Panc1 (cell line): Measurements from ENCODE around the gene SLC2A2. TPM values are rescaled to one million over a fixed set of nuclear protein-coding genes. Genes with fewer than 3 reads are reported as not detected.

Source experiments
- ATAC-seq: fragments of 200-7000 bp; cut with Tn5 transposase; 2 replicates; pipeline ENCODE4 v1.9.1; 2020; ENCODE audit warnings: mild to moderate bottlenecking, moderate library complexity
- BruUV-seq: library from RNA; stranded (reverse); fragments of 400-500 nt; replicated peaks from 2 replicates; lab custom pipeline; 2021; lab: Mats Ljungman, UMichigan
- CTCF ChIA-PET: fragments of 300-600 bp; sonication (Branson Sonifier 250); formaldehyde crosslinking; loops from one replicate; lab custom pipeline; 2022; ENCODE audit warnings: antibody characterized with exemption; lab: Charles Lee
- POLR2A ChIA-PET: fragments of 300-600 bp; sonication (Branson Sonifier 250); formaldehyde crosslinking; loops from one replicate; lab custom pipeline; 2022; ENCODE audit warnings: antibody characterized with exemption; lab: Charles Lee
- DNase-seq: peaks from one replicate; pipeline ENCODE4 v3.0.0-alpha.2; 2010; ENCODE audit warnings: low read depth, low spot score
- H3K27ac ChIP-seq: 2 replicates; pipeline ENCODE4 v1.5.1; 2011; ENCODE audit warnings: mild to moderate bottlenecking, low read length, inconsistent platforms
- H3K27me3 ChIP-seq: fragments of 200-500 bp; sonication (Bioruptor generic); 2 replicates; pipeline ENCODE4 v1.6.0; 2014; ENCODE audit warnings: low read length, inconsistent platforms; ENCODE audit not compliant: control insufficient read depth, insufficient read depth
- H3K36me3 ChIP-seq: fragments of 200-500 bp; sonication (Bioruptor generic); 2 replicates; pipeline ENCODE4 v1.5.1; 2014; ENCODE audit warnings: inconsistent platforms, mild to moderate bottlenecking, low read length, moderate library complexity; ENCODE audit not compliant: control insufficient read depth, insufficient read depth
- H3K4me1 ChIP-seq: 2 replicates; pipeline ENCODE4 v1.5.1; 2011; ENCODE audit warnings: inconsistent platforms, mild to moderate bottlenecking, low read length, moderate library complexity; ENCODE audit not compliant: control insufficient read depth, insufficient read depth
- H3K4me3 ChIP-seq, 2 experiments: 2 replicates each; pipeline ENCODE4 v1.5.1; 2011 to 2012; ENCODE audit warnings: low read depth in 2 of 2, low read length in 2 of 2, mild to moderate bottlenecking in 2 of 2, inconsistent platforms in 1 of 2, moderate library complexity in 1 of 2
- H3K9me3 ChIP-seq: fragments of 200-500 bp; sonication (Bioruptor generic); 2 replicates; pipeline ENCODE4 v1.5.1; 2014; ENCODE audit warnings: low read depth, mild to moderate bottlenecking, inconsistent platforms, low read length, moderate library complexity; ENCODE audit not compliant: control insufficient read depth, insufficient read depth
- CTCF ChIP-seq: fragments of 450-650 bp; IDR thresholded peaks from 2 replicates; pipeline ENCODE4 v1.5.1; 2017; ENCODE audit warnings: mild to moderate bottlenecking
- POLR2AphosphoS5 ChIP-seq: IDR thresholded peaks from 2 replicates; pipeline ENCODE4 v1.6.1; 2012; ENCODE audit warnings: mild to moderate bottlenecking, low read depth, low read length, moderate library complexity
- SIN3A ChIP-seq: IDR thresholded peaks from 2 replicates; pipeline ENCODE4 v1.6.1; 2012; ENCODE audit warnings: low read depth, mild to moderate bottlenecking, low read length, moderate library complexity, borderline replicate concordance; ENCODE audit not compliant: insufficient read depth
- TCF7L2 ChIP-seq: IDR thresholded peaks from 2 replicates; pipeline ENCODE4 v1.6.1; 2011; ENCODE audit warnings: mild to moderate bottlenecking, low read depth, low read length, inconsistent platforms
- in situ Hi-C: cut with HindIII; loops from 2 replicates; pipeline ENCODE4 v1.10.0; 2016; ENCODE audit warnings: low sequenced_read_pairs, low pct_unique_long_range_greater_than_20kb
- intact Hi-C: fragments of 100-400 bp; cut with micrococcal nuclease; formaldehyde crosslinking; loops from one replicate; pipeline ENCODE4 v1.10.0; 2022; ENCODE audit not compliant: unreplicated experiment
- total RNA-seq: library from RNA; stranded (reverse); gene quantifications from one replicate; pipeline ENCODE4 v1.2.1, GENCODE V29; 2021; ENCODE audit not compliant: unreplicated experiment
- TF ChIP-seq, protein P1 (sequence below), 2 experiments: IDR thresholded peaks; 2 replicates each; pipeline ENCODE4 v1.6.1; 2011 to 2012; ENCODE audit warnings: low read depth in 2 of 2, control low read depth in 1 of 2, low read length in 1 of 2, mild to moderate bottlenecking in 1 of 2, moderate library complexity in 1 of 2; ENCODE audit not compliant: insufficient read depth in 1 of 2

The SLC2A2 gene
- total RNA-seq, 1 experiment from 2014 or later: 0.13 TPM

DNA sequence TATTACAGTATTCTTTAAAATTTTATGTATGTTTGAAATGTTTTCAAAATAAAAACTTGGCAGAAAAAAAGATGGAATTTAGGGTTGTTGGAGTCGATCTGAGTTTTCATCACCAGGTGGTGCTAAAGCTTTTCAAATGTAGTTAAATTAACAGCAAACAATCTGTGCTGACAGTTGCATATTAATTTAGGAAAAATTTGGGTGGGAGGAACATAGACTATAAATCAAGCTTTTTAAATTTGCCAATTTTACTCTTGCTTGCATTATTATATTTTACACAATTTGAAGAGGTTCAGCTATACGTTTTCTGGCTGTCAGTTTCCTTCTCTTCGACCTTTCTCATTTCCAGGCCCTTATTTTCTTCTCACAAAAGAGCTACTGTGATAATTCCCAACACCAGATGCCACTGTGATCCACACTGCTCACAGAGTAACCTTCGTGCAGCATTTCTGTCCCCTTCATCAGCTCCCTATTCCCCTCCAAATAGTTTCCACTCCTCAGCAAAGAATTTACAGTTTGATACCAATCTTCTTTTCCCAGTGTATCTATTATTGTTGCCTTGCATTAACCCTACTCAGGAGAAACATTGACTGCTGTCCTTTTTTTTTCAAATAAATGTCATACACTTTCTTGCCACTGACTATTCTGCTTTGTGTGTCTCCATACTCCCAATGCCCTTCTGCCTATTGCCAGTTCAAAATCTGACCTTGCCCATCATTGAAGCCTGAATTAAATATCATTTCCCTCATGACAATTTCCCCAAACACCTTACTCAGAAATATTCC lies 64.7 kb downstream of the SLC2A2 start:
- Histone ChIP-seq H3K4me3 (no peak overlapping the region), H3K9me3 (no peaks in the 10 kb centered on the region), H3K27me3 (no peaks in the 10 kb centered on the region), H3K4me1 (no peaks in the 10 kb centered on the region), H3K36me3 (no peaks in the 10 kb centered on the region), H3K27ac (no peak overlapping the region)
- CTCF ChIA-PET: interaction anchor here (0.8 to 1.2 kb wide), 3 partner anchors 40 to 811 kb away, joined by 3 to 4 read pairs (median 3); no protein-coding TSS in a partner anchor
- in situ Hi-C loops (no loop called here), intact Hi-C loops (loop anchor here (5.0 kb wide), 2 partner anchors 205 to 605 kb away; no protein-coding TSS in a partner anchor)
- DNase-seq (peak; percentile 15), ATAC-seq (0 out of 2 replicates have a peak, but pooled peaks have one; percentile 48)
- BruUV-seq: no TSS peak
- POLR2A ChIA-PET: no interaction called here
- TF ChIP-seq SIN3A: no peak
- TF ChIP-seq CTCF: peak; percentile 72

- POLR2A ChIA-PET: no interaction called here
- intact Hi-C loops: no loop called here
Observed at GRCh38 chr3:170959457-170959856, 67.1 kb downstream of the SLC2A2 start.

More at GRCh38 chr3:170959457-170959856, 67.1 kb downstream of the SLC2A2 start:
- Histone ChIP-seq H3K36me3 (no peaks in the 10 kb centered on the region), H3K4me3 (no peak overlapping the region), H3K4me1 (no peaks in the 10 kb centered on the region), H3K27me3 (no peaks in the 10 kb centered on the region), H3K9me3 (no peaks in the 10 kb centered on the region), H3K27ac (no peak overlapping the region)
- no peak for DNase-seq
- in situ Hi-C loops: no loop called here
- no TSS peak for BruUV-seq
- no peak for TF ChIP-seq POLR2AphosphoS5
- TF ChIP-seq CTCF: no peak
- TF ChIP-seq TCF7L2: no peak
- no peak for TF ChIP-seq SIN3A
- TF ChIP-seq, protein P1, sequence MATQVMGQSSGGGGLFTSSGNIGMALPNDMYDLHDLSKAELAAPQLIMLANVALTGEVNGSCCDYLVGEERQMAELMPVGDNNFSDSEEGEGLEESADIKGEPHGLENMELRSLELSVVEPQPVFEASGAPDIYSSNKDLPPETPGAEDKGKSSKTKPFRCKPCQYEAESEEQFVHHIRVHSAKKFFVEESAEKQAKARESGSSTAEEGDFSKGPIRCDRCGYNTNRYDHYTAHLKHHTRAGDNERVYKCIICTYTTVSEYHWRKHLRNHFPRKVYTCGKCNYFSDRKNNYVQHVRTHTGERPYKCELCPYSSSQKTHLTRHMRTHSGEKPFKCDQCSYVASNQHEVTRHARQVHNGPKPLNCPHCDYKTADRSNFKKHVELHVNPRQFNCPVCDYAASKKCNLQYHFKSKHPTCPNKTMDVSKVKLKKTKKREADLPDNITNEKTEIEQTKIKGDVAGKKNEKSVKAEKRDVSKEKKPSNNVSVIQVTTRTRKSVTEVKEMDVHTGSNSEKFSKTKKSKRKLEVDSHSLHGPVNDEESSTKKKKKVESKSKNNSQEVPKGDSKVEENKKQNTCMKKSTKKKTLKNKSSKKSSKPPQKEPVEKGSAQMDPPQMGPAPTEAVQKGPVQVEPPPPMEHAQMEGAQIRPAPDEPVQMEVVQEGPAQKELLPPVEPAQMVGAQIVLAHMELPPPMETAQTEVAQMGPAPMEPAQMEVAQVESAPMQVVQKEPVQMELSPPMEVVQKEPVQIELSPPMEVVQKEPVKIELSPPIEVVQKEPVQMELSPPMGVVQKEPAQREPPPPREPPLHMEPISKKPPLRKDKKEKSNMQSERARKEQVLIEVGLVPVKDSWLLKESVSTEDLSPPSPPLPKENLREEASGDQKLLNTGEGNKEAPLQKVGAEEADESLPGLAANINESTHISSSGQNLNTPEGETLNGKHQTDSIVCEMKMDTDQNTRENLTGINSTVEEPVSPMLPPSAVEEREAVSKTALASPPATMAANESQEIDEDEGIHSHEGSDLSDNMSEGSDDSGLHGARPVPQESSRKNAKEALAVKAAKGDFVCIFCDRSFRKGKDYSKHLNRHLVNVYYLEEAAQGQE (IDR thresholded peaks at IDR 0.05; ENCODE audit: insufficient read depth in 1 of 2, low read depth in 2 of 2, low read length in 1 of 2): no peak
- CTCF ChIA-PET: no interaction called here
- ATAC-seq: no peak
